HL-60 (cell line): ENCODE measurements around the gene NF1.

Experiments used
- POLR2AphosphoS5 ChIP-seq: IDR thresholded peaks from 2 replicates; pipeline ENCODE4 v1.6.1; 2012; ENCODE audit warnings: low read depth
- TF ChIP-seq, protein P1 (sequence below): IDR thresholded peaks from one replicate; pipeline ENCODE4 v1.5.1; 2011; ENCODE audit warnings: low read length, control low read depth, inconsistent platforms; ENCODE audit not compliant: insufficient read depth

DNA sequence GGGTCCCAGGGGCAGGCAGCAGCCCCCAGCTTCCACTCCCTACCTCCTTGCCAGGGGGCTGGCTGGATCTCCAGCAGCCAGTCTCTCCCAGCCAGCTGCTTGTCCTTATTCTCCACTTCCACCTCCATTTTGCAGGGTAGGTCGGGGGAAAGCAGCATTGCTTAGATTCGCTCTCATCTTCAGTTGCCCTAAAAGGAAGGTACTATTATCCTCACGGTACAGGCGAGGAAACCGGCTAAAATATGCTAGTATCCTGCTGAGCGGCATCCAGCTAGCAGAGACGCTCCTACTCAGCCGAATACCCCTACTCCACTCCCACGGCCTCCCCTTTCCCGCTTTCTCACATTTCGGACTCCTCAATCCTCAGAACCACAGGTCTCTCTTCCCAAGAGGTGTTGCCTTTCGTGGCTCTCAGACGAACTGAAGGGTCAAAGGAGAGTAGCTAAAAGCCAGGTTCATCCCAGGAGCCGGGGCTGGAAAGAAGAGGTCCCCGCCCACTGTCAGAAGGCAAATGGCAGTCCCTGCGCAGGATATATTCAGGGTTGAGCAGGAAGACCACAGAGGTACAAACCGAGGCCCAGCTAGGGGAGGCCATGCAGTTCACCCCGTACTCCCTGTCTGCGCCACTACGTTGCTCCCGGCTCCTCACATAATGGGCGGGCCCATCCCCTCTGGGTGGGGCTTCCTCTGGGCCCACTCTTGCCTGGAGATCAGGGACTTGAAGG is 295.0 kb downstream of the NF1 start:
- TF ChIP-seq, protein P1, sequence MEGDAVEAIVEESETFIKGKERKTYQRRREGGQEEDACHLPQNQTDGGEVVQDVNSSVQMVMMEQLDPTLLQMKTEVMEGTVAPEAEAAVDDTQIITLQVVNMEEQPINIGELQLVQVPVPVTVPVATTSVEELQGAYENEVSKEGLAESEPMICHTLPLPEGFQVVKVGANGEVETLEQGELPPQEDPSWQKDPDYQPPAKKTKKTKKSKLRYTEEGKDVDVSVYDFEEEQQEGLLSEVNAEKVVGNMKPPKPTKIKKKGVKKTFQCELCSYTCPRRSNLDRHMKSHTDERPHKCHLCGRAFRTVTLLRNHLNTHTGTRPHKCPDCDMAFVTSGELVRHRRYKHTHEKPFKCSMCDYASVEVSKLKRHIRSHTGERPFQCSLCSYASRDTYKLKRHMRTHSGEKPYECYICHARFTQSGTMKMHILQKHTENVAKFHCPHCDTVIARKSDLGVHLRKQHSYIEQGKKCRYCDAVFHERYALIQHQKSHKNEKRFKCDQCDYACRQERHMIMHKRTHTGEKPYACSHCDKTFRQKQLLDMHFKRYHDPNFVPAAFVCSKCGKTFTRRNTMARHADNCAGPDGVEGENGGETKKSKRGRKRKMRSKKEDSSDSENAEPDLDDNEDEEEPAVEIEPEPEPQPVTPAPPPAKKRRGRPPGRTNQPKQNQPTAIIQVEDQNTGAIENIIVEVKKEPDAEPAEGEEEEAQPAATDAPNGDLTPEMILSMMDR = no peak
- TF ChIP-seq POLR2AphosphoS5 = no peak
